ENCODE measurements around the gene TTLL3.

The TTLL3 gene

GRCh38 chr3:9797196-9797945 is 12.7 kb upstream of the TTLL3 start:
- DNase-seq (ENCODE audit: extremely low read depth, low read depth): no peak
- no peak for TF ChIP-seq CTCF (IDR thresholded peaks at IDR 0.05; ENCODE audit: low read depth, low read length)

- TF ChIP-seq CTCF (IDR thresholded peaks at IDR 0.05; ENCODE audit: low read depth, low read length): no peak; the same call in 1 of the 2 replicates
- DNase-seq (ENCODE audit: extremely low read depth, low read depth): no peak
Measured at GRCh38 chr3:9800529-9800928, 9.5 kb upstream of the TTLL3 start.

- no peak for TF ChIP-seq CTCF (IDR thresholded peaks at IDR 0.05; ENCODE audit: low read depth, low read length)
- DNase-seq (ENCODE audit: extremely low read depth, low read depth): no peak
Measured at GRCh38 chr3:9803494-9803893, 6.6 kb upstream of the TTLL3 start.

GRCh38 chr3:9804996-9805395 is 5.1 kb upstream of the TTLL3 start:
- no peak for TF ChIP-seq CTCF (IDR thresholded peaks at IDR 0.05; ENCODE audit: low read depth, low read length)
- DNase-seq (ENCODE audit: extremely low read depth, low read depth): no peak

GRCh38 chr3:9806137-9806536 is 3.9 kb upstream of the TTLL3 start:
- no peak for TF ChIP-seq CTCF (IDR thresholded peaks at IDR 0.05; ENCODE audit: low read depth, low read length)
- DNase-seq (ENCODE audit: extremely low read depth, low read depth): no peak

- TF ChIP-seq CTCF (IDR thresholded peaks at IDR 0.05; ENCODE audit: low read depth, low read length): no peak
- DNase-seq (ENCODE audit: extremely low read depth, low read depth): no peak
Measured at GRCh38 chr3:9806688-9807589, 3.1 kb upstream of the TTLL3 start.

GRCh38 chr3:9807981-9808344 is 2.1 kb upstream of the TTLL3 start:
- DNase-seq (ENCODE audit: extremely low read depth, low read depth): no peak

More at GRCh38 chr3:9807981-9808344, 2.1 kb upstream of the TTLL3 start:
- no peak for TF ChIP-seq CTCF (IDR thresholded peaks at IDR 0.05; ENCODE audit: low read depth, low read length)
